Activated CD8-positive, alpha-beta T cell treated with anti-CD3 and anti-CD28 coated beads for 36 hours (primary cell): ENCODE measurements around the gene RAD50. TPM values are rescaled to one million over a fixed set of nuclear protein-coding genes. Genes with fewer than 3 reads are reported as not detected.
A peak's percentile ranks its signal among the peaks of the same experiment; 100 is the strongest.

Experiments used
- ATAC-seq: fragments of 200-7000 bp; cut with Tn5 transposase; one replicate; pipeline ENCODE4 v1.10.0; 2021; ENCODE audit warnings: mild to moderate bottlenecking, moderate library complexity
- CTCF ChIA-PET: fragments of 350-600 bp; sonication (Branson Sonifier 250); formaldehyde crosslinking; loops from one replicate; lab custom pipeline; 2021; ENCODE audit warnings: antibody characterized with exemption; lab: Charles Lee
- POLR2A ChIA-PET: fragments of 350-600 bp; sonication (Branson Sonifier 250); formaldehyde crosslinking; loops from one replicate; lab custom pipeline; 2021; ENCODE audit warnings: antibody characterized with exemption; lab: Charles Lee
- DNase-seq: peaks from one replicate; pipeline ENCODE4 v3.0.0-alpha.2; 2020
- H3K27ac Mint-ChIP-seq: one replicate; pipeline ENCODE4 v1.8.0; 2021; ENCODE audit warnings: mild to moderate bottlenecking, mixed read lengths
- H3K27me3 Mint-ChIP-seq: one replicate; pipeline ENCODE4 v1.8.0; 2021; ENCODE audit warnings: mixed read lengths
- H3K36me3 Mint-ChIP-seq: one replicate; pipeline ENCODE4 v1.8.0; 2021; ENCODE audit warnings: low read depth, mixed read lengths
- H3K4me1 Mint-ChIP-seq: one replicate; pipeline ENCODE4 v1.8.0; 2021; ENCODE audit warnings: low read depth, mixed read lengths
- H3K4me3 Mint-ChIP-seq: one replicate; pipeline ENCODE4 v1.8.0; 2021; ENCODE audit warnings: mild to moderate bottlenecking, moderate library complexity, mixed read lengths
- H3K9me3 Mint-ChIP-seq: one replicate; pipeline ENCODE4 v1.8.0; 2021; ENCODE audit warnings: mixed read lengths
- intact Hi-C: fragments of 100-400 bp; cut with micrococcal nuclease; formaldehyde crosslinking; loops from one replicate; pipeline ENCODE4 v1.10.0; 2022
- total RNA-seq, 2 experiments: library from RNA; stranded (reverse); gene quantifications; one replicate each; pipeline ENCODE4 v1.2.3, GENCODE V29; 2021
- TF ChIP-seq, protein P1 (sequence below): fragments of 200-600 bp; IDR thresholded peaks from one replicate; pipeline ENCODE4 v1.8.0; 2022; ENCODE audit warnings: antibody characterized with exemption, mild to moderate bottlenecking

RAD50 gene
- total RNA-seq, 2 experiments from 2014 or later, result 46.4 to 48.9 TPM

DNA sequence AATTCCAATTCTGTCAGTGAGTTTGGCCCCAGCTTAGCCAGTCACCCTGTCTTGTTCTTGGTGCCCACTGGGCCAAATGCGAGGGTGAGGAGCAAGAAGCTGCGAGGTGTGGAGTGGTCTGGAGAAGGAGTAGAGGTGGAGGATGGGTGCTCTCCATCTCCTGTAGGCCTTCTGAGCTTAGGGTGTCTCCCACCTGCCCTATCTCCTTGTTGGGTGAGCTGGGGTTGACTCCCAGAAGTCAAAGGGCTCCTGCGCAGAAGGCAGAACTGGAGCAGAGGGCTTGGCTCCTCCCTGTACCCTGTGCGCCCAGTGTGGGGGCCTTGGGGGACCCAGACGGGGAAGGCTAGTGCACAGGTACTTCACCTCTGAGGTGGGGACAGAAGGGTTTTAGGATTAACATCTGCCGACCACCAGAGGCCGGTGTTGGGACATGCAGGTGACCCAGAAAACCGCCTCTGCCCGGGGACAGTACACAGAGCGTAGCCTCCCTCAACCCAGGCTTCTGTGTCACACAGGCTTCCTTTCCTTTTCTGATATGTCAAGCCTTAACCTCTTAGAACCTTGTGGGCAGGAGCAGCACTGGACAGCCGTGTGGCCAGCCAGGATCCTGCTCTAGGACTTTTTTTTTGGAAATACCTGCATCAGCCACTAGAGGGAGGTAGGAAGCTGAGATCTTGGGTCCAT, 30.3 kb upstream of the RAD50 start:
- peak; percentile 57 for ATAC-seq
- POLR2A ChIA-PET, result interaction anchor here (0.5 to 1.7 kb wide), 5 partner anchors 59 to 614 kb away, joined by 3 to 4 read pairs (median 4); no protein-coding TSS in a partner anchor
- Mint-ChIP-seq H3K36me3 (peaks cover 1% of the 10 kb centered on the region), H3K4me3 (no peak overlapping the region), H3K27ac (peak overlapping the region; percentile 51), H3K4me1 (peaks cover 42% of the 10 kb centered on the region), H3K9me3 (no peaks in the 10 kb centered on the region), H3K27me3 (peaks cover 2% of the 10 kb centered on the region)
- TF ChIP-seq, protein P1, sequence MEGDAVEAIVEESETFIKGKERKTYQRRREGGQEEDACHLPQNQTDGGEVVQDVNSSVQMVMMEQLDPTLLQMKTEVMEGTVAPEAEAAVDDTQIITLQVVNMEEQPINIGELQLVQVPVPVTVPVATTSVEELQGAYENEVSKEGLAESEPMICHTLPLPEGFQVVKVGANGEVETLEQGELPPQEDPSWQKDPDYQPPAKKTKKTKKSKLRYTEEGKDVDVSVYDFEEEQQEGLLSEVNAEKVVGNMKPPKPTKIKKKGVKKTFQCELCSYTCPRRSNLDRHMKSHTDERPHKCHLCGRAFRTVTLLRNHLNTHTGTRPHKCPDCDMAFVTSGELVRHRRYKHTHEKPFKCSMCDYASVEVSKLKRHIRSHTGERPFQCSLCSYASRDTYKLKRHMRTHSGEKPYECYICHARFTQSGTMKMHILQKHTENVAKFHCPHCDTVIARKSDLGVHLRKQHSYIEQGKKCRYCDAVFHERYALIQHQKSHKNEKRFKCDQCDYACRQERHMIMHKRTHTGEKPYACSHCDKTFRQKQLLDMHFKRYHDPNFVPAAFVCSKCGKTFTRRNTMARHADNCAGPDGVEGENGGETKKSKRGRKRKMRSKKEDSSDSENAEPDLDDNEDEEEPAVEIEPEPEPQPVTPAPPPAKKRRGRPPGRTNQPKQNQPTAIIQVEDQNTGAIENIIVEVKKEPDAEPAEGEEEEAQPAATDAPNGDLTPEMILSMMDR, result peak; percentile 98
- CTCF ChIA-PET, result interaction anchor here (0.7 to 5.6 kb wide), 59 partner anchors 11 to 498 kb away, joined by 3 to 62 read pairs (median 5); partner anchors contain the start of genes CCNI2, KIF3A, RAD50 and SOWAHA
- DNase-seq, result peak; percentile 57
- intact Hi-C loops, result loop anchor here (1.0 to 10.0 kb wide), 4 partner anchors 96 to 294 kb away; no protein-coding TSS in a partner anchor

DNA sequence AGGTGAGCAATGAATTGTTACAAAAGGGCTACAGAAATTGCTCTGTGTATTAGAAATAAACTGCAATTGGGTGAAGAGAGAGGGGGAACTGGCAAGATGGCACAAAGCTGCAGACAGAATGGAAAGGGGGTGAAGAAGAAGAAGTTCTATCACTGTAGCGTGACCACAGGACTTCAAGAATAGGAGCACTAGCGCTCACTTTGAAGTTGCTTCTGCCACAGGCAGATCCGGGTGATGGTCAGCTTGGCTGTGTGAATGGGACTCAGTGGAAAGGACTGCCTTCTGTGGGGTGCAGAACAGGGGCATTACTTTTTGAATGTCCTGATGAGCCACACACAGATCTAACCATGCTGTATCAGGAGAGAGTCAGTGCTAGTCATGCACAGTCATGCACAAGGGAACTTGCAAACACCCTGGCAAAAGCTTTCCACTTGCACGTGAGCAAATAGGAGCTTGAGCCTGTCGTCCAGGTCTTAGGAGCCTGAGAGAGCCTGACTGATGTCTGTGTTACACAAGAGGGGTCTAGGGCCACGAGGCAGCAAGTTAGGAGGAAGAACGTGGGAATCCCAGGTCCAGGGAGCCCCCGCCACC, 29.7 kb upstream of the RAD50 start:
- POLR2A ChIA-PET, result interaction anchor here (0.5 to 1.7 kb wide), 3 partner anchors 225 to 615 kb away, joined by 3 to 4 read pairs (median 4); no protein-coding TSS in a partner anchor
- TF ChIP-seq, protein P1, result peak; percentile 33

DNA sequence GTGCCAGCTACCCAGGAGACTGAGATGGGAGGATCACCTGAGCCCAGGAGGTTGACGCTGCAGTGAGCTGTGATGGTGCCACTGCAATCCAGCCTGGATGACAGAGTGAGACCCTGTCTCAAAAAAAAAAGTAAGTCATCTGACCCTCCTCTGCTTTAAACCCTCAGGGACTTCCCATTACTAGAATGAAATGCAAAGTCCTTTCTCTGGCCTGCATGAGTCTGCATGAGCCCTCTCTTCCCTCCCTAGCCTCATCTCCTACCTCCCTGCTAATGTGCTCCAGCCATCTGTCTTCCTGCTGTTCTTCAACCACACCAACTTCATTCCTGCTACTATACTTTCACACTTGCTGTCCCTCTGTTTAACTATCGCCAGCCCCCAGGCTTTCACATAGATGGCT, 28.8 kb upstream of the RAD50 start:
- TF ChIP-seq, protein P1, result no peak
- POLR2A ChIA-PET, result interaction anchor here (0.6 kb wide), 1 partner anchor 29 kb away, joined by 4 read pairs; the partner anchor contains the start of gene RAD50
- no peak overlapping the region for H3K27ac Mint-ChIP-seq
- no peak overlapping the region for H3K4me3 Mint-ChIP-seq
- peaks cover 2% of the 10 kb centered on the region for H3K27me3 Mint-ChIP-seq
- CTCF ChIA-PET, result interaction anchor here (0.9 to 5.6 kb wide), 25 partner anchors 10 to 355 kb away, joined by 3 to 62 read pairs (median 8); no protein-coding TSS in a partner anchor
- H3K9me3 Mint-ChIP-seq, result no peaks in the 10 kb centered on the region
- DNase-seq (no peak), ATAC-seq (no peak)
- peaks cover 1% of the 10 kb centered on the region for H3K36me3 Mint-ChIP-seq
- intact Hi-C loops, result loop anchor here (5.0 to 10.0 kb wide), 3 partner anchors 94 to 187 kb away; no protein-coding TSS in a partner anchor
- H3K4me1 Mint-ChIP-seq, result peaks cover 46% of the 10 kb centered on the region

More for the DNA sequence above, 29.7 kb upstream of the RAD50 start:
- Mint-ChIP-seq H3K27me3 (peaks cover 2% of the 10 kb centered on the region), H3K9me3 (no peaks in the 10 kb centered on the region), H3K4me1 (peaks cover 46% of the 10 kb centered on the region), H3K36me3 (peaks cover 1% of the 10 kb centered on the region), H3K4me3 (no peak overlapping the region), H3K27ac (no peak overlapping the region)
- CTCF ChIA-PET, result interaction anchor here (0.6 to 5.6 kb wide), 53 partner anchors 11 to 498 kb away, joined by 3 to 62 read pairs (median 5); partner anchors contain the start of genes RAD50 and SOWAHA
- ATAC-seq (no peak), DNase-seq (no peak)
- intact Hi-C loops, result loop anchor here (1.0 to 10.0 kb wide), 4 partner anchors 95 to 293 kb away; no protein-coding TSS in a partner anchor

DNA sequence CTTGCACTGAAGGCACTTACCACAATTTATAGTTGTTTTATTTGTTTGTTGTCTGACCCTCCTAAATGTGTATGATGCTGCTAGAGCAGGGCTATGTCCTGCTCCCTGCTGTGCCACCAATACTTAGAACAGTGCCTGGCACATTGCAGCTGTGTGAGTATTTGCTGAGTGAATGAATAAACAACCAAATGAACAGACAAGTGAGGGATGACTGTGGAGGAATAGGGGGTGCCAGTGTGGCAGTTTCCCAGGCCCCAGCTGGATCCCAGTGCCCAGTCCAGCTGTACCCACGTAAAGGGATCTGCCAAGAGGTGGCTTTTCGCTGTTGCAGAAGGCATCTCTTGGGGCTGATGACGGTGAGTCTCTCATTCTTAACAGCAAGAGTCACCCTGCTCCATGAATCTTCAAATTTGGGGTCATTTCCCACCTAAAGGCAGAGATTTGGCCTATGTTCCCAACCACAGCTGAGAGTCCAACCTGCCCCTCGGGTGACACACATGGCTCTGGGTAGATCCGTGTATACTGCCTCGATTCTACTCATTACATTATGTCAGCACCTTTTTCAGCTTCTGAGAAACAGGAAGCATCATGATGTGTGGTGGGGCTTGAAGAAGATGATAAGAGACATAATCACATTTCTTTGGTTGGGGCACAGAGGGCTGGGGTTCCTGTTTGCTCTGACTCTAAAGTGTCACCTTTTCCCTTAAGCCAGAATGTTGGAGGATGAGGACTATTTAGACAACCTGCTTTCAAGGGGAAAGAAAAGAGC, 27.7 kb upstream of the RAD50 start:
- Mint-ChIP-seq H3K27me3 (peaks cover 2% of the 10 kb centered on the region), H3K36me3 (peaks cover 1% of the 10 kb centered on the region), H3K4me3 (no peak overlapping the region), H3K9me3 (no peaks in the 10 kb centered on the region), H3K27ac (peak overlapping the region; percentile 35), H3K4me1 (peaks cover 46% of the 10 kb centered on the region)
- peak; percentile 38 for DNase-seq
- ATAC-seq, result peak; percentile 64
- ChIA-PET CTCF (interaction anchor here (1.2 to 5.6 kb wide), 7 partner anchors 9 to 300 kb away, joined by 3 to 62 read pairs (median 31); no protein-coding TSS in a partner anchor), POLR2A (interaction anchor here (0.6 to 1.2 kb wide), 3 partner anchors 13 to 39 kb away, joined by 3 to 4 read pairs (median 3); partner anchors contain the start of genes IRF1 and RAD50)
- TF ChIP-seq, protein P1, result no peak
- intact Hi-C loops, result loop anchor here (5.0 to 10.0 kb wide), 3 partner anchors 93 to 186 kb away; no protein-coding TSS in a partner anchor
